Measurements from ENCODE around the gene DHFR.

GRCh38 chr5:80695666-80696065 lies 40.9 kb upstream of the DHFR start:
- no peak for TF ChIP-seq EZH2 (IDR thresholded peaks at IDR 0.05; ENCODE audit: insufficient read depth, low read length)
- TF ChIP-seq CTCF (IDR thresholded peaks at IDR 0.05; ENCODE audit: insufficient read depth, low read depth, low read length): no peak

All from astrocyte (in vitro differentiated cells and primary cell).